Hepatocyte (in vitro differentiated cells): ENCODE results near the gene SDR42E1. TPM values are rescaled to one million over a fixed set of nuclear protein-coding genes. Genes with fewer than 3 reads are reported as not detected.

Source experiments
- DNase-seq: peaks from one replicate; pipeline ENCODE4 v3.0.0-alpha.2; 2016; ENCODE audit warnings: low spot score
- H2AFZ ChIP-seq: fragments of 200-600 bp; sonication (generic); 2 replicates; pipeline ENCODE4 v1.6.0; 2016; ENCODE audit warnings: antibody characterized with exemption, mild to moderate bottlenecking
- H3K27ac ChIP-seq: fragments of 200-600 bp; sonication (generic); 2 replicates; pipeline ENCODE4 v1.5.1; 2016; ENCODE audit warnings: mild to moderate bottlenecking
- H3K27me3 ChIP-seq: fragments of 200-600 bp; sonication (generic); 2 replicates; pipeline ENCODE4 v1.6.1; 2016
- H3K36me3 ChIP-seq: fragments of 200-600 bp; sonication (generic); replicated peaks from 2 replicates; pipeline ENCODE4 v1.5.1; 2016; ENCODE audit warnings: low read depth; ENCODE audit not compliant: insufficient read depth
- H3K4me1 ChIP-seq: fragments of 200-600 bp; sonication (generic); 2 replicates; pipeline ENCODE4 v1.5.1; 2016; ENCODE audit warnings: mild to moderate bottlenecking, moderate library complexity; ENCODE audit not compliant: insufficient read depth
- H3K4me2 ChIP-seq: fragments of 200-600 bp; sonication (generic); 2 replicates; pipeline ENCODE4 v1.6.0; 2016
- H3K4me3 ChIP-seq: fragments of 200-600 bp; sonication (generic); 2 replicates; pipeline ENCODE4 v1.5.1; 2016; ENCODE audit warnings: mild to moderate bottlenecking
- H3K79me2 ChIP-seq: fragments of 200-600 bp; sonication (generic); 2 replicates; pipeline ENCODE4 v1.6.0; 2017; ENCODE audit warnings: mild to moderate bottlenecking
- H3K9me2 ChIP-seq: fragments of 200-600 bp; sonication (generic); replicated peaks from 2 replicates; pipeline ENCODE4 v1.6.0; 2017; ENCODE audit warnings: mild to moderate bottlenecking; ENCODE audit not compliant: insufficient read depth
- H3K9me3 ChIP-seq: fragments of 200-600 bp; sonication (generic); 2 replicates; pipeline ENCODE4 v1.5.1; 2016; ENCODE audit warnings: low read depth, mild to moderate bottlenecking
- H4K20me1 ChIP-seq: fragments of 200-600 bp; sonication (generic); 2 replicates; pipeline ENCODE4 v1.6.0; 2016; ENCODE audit warnings: mild to moderate bottlenecking; ENCODE audit not compliant: insufficient read depth, poor library complexity, severe bottlenecking
- CTCF ChIP-seq: fragments of 200-600 bp; sonication (generic); IDR thresholded peaks from 2 replicates; pipeline ENCODE4 v1.5.1; 2016; ENCODE audit warnings: antibody characterized with exemption, mild to moderate bottlenecking; ENCODE audit not compliant: poor library complexity
- EZH2 ChIP-seq: fragments of 200-600 bp; sonication (generic); IDR thresholded peaks from 2 replicates; pipeline ENCODE4 v1.6.1; 2016; ENCODE audit warnings: antibody characterized with exemption, mild to moderate bottlenecking, borderline replicate concordance
- EZH2phosphoT487 ChIP-seq: fragments of 200-600 bp; sonication (generic); IDR thresholded peaks from one replicate; pipeline ENCODE4 v1.6.1; 2018; ENCODE audit warnings: antibody characterized with exemption, mild to moderate bottlenecking, low read depth, moderate library complexity; ENCODE audit not compliant: unreplicated experiment, severe bottlenecking
- WGBS: methylation state at CpG from one replicate; pipeline ENCODE4 v1.1.6; 2016; ENCODE audit warnings: low lambda C conversion rate; ENCODE audit errors: missing lambda C conversion rate; 5-methylcytosine and 5-hydroxymethylcytosine counted together
- polyA plus RNA-seq: library from polyadenylated mRNA; unstranded; fragments of >200 nt; fragmentation: Nextera tagmentation; extraction: Ambion mirVana; gene quantifications from 2 replicates; pipeline ENCODE4 v1.2.1, GENCODE V29; 2016
- total RNA-seq: library from RNA; depleted of rRNA; stranded (reverse); fragments of >200 nt; gene quantifications from 2 replicates; pipeline ENCODE4 v1.2.3, GENCODE V29; 2014

Gene SDR42E1
- total and polyA plus RNA-seq, 2 experiments from 2014 or later = 0.04 TPM; not detected in 1

DNA sequence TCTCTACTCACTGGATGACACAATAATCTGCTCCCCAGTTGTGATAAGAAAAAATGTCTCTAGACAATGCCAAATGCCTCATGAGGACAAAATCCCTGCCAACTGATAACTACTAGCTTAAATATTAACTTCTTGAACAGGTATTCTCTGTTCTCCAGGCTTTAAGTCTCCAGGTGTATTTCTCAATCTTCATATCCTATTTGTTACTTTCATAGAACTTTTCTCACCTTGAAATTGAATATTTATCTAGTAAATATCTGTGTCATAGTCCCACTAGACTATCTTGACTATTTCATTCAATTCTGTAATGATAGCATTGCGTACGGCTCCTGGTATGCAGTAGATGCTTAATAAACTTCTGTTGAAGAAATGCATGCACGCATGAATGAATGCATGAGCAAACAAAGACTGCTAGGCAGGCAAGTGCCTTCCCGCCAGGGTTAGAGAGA lies 39.7 kb upstream of the SDR42E1 start:
- no peaks in the 10 kb centered on the region for H3K9me3 ChIP-seq
- H2AFZ ChIP-seq = no peak overlapping the region
- H3K4me1 ChIP-seq = peaks cover 23% of the 10 kb centered on the region
- H3K27me3 ChIP-seq = no peaks in the 10 kb centered on the region
- WGBS = 63% methylated on average over 4 of the region's 4 CpGs
- H3K4me2 ChIP-seq = peak overlapping the region; percentile 54
- H3K9me2 ChIP-seq = no peaks in the 10 kb centered on the region
- TF ChIP-seq EZH2phosphoT487 (no peak), CTCF (no peak), EZH2 (no peak)
- no peak overlapping the region for H3K4me3 ChIP-seq
- H3K36me3 ChIP-seq = no peaks in the 10 kb centered on the region
- no peak for DNase-seq
- H4K20me1 ChIP-seq = no peaks in the 10 kb centered on the region
- H3K27ac ChIP-seq = no peak overlapping the region
- peaks cover 71% of the 10 kb centered on the region for H3K79me2 ChIP-seq

- H4K20me1 ChIP-seq = no peaks in the 10 kb centered on the region
- no peaks in the 10 kb centered on the region for H3K9me3 ChIP-seq
- no peak overlapping the region for H2AFZ ChIP-seq
- peaks cover 75% of the 10 kb centered on the region for H3K79me2 ChIP-seq
- peak overlapping the region; percentile 67 for H3K27ac ChIP-seq
- DNase-seq = no peak
- H3K4me3 ChIP-seq = no peak overlapping the region
- H3K36me3 ChIP-seq = no peaks in the 10 kb centered on the region
- whole genome bisulfite sequencing = 52% methylated on average over 3 of the region's 3 CpGs
- no peak for TF ChIP-seq CTCF
- no peak for TF ChIP-seq EZH2
- TF ChIP-seq EZH2phosphoT487 = no peak
- H3K27me3 ChIP-seq = no peaks in the 10 kb centered on the region
- no peaks in the 10 kb centered on the region for H3K9me2 ChIP-seq
- H3K4me1 ChIP-seq = peaks cover 27% of the 10 kb centered on the region
- peak overlapping the region; percentile 54 for H3K4me2 ChIP-seq
Measured at GRCh38 chr16:82050506-82050905, 39.2 kb upstream of the SDR42E1 start.

GRCh38 chr16:82049484-82049883 lies 38.2 kb upstream of the SDR42E1 start:
- Histone ChIP-seq H3K79me2 (peaks cover 78% of the 10 kb centered on the region), H3K36me3 (no peaks in the 10 kb centered on the region), H3K9me2 (no peaks in the 10 kb centered on the region), H3K27ac (peak overlapping the region; percentile 67), H4K20me1 (no peaks in the 10 kb centered on the region), H3K4me2 (peak overlapping the region; percentile 54), H2AFZ (no peak overlapping the region), H3K4me1 (peaks cover 27% of the 10 kb centered on the region), H3K4me3 (no peak overlapping the region), H3K9me3 (no peaks in the 10 kb centered on the region), H3K27me3 (no peaks in the 10 kb centered on the region)
- TF ChIP-seq CTCF (no peak), EZH2 (no peak), EZH2phosphoT487 (no peak)
- no peak for DNase-seq
- 48% methylated on average over 1 of the region's 1 CpG for WGBS

DNA sequence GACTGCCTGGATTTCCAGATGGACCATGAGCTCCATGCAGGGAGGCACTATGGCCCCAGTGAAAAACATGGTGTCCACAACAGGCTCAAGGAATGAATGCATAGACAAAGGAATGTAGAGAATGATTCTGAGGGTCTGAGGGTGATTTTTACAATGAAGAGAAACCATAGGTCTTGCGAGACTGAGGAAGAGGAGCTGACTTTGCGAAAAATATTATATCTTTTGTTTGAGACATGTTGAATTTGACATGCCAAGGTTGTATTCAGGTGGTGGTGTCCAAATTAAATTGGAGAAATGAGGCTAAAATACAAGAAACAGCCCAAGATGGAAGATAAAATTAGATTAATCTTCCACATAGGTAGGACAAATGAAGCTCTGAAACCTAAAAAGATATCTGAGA lies 36.5 kb upstream of the SDR42E1 start:
- TF ChIP-seq EZH2phosphoT487 (no peak), EZH2 (no peak), CTCF (no peak)
- no peak for DNase-seq

More for the DNA sequence above, 36.5 kb upstream of the SDR42E1 start:
- 100% methylated on average over 2 of the region's 2 CpGs for WGBS
- Histone ChIP-seq H3K27ac (no peak overlapping the region), H3K9me2 (no peaks in the 10 kb centered on the region), H3K27me3 (no peaks in the 10 kb centered on the region), H3K4me3 (no peak overlapping the region), H3K4me1 (peaks cover 27% of the 10 kb centered on the region), H4K20me1 (no peaks in the 10 kb centered on the region), H3K79me2 (peaks cover 69% of the 10 kb centered on the region), H3K9me3 (no peaks in the 10 kb centered on the region), H2AFZ (no peak overlapping the region), H3K4me2 (no peak overlapping the region), H3K36me3 (no peaks in the 10 kb centered on the region)
